Bronchial epithelial cell (primary cell): Measurements from ENCODE around the gene SASH1. TPM values are rescaled to one million over a fixed set of nuclear protein-coding genes. Genes with fewer than 3 reads are reported as not detected.

Source experiments
- DNase-seq: peaks from one replicate; pipeline ENCODE4 v3.0.0-alpha.2; 2010; ENCODE audit warnings: low read depth
- FAIRE-seq: peaks from 2 replicates; lab custom pipeline; 2011; peaks lifted over from hg19 to GRCh38; lab: Jason Lieb, UNC
- H3K27me3 ChIP-seq: 2 replicates; pipeline ENCODE4 v1.5.1; 2011; ENCODE audit warnings: low read length; ENCODE audit not compliant: control insufficient read depth, insufficient read depth
- H3K36me3 ChIP-seq: 2 replicates; pipeline ENCODE4 v1.5.1; 2011; ENCODE audit warnings: low read length; ENCODE audit not compliant: control insufficient read depth, insufficient read depth
- H3K4me3 ChIP-seq: 2 replicates; pipeline ENCODE4 v1.5.1; 2011; ENCODE audit warnings: mild to moderate bottlenecking, low read depth, low read length, control low read depth
- total RNA-seq: library from RNA; depleted of rRNA; stranded (reverse); fragments of >200 nt; gene quantifications from 2 replicates; pipeline ENCODE4 v1.2.1, GENCODE V29; 2014
- TF ChIP-seq, protein P1 (sequence below): IDR thresholded peaks from 2 replicates; pipeline ENCODE4 v1.5.1; 2011; ENCODE audit warnings: mild to moderate bottlenecking, moderate library complexity, low read length, control low read depth, inconsistent platforms; ENCODE audit not compliant: insufficient read depth, severe bottlenecking

The SASH1 gene
- total RNA-seq, 1 donor from 2014 or later = 3.9 TPM

DNA sequence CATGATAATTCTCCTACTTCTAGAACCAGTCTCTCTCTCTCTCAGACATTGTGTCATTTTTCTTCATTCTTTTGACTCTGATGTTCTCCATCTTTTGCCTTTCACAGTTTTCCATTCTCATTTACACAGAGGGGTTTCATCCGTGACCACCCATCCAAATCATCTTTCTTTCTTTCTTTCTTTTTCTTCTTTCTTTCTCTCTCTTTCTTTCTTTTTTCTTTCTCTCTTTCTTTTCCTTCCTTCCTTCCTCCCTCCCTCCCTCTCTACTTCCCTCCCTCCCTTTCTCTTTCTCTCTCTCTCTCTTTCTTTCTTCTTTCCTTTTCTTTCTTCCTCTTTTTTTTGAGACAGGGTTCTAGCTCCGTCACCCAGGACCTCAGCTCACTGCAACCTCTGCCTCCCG lies 19.9 kb upstream of the SASH1 start:
- TF ChIP-seq, protein P1, sequence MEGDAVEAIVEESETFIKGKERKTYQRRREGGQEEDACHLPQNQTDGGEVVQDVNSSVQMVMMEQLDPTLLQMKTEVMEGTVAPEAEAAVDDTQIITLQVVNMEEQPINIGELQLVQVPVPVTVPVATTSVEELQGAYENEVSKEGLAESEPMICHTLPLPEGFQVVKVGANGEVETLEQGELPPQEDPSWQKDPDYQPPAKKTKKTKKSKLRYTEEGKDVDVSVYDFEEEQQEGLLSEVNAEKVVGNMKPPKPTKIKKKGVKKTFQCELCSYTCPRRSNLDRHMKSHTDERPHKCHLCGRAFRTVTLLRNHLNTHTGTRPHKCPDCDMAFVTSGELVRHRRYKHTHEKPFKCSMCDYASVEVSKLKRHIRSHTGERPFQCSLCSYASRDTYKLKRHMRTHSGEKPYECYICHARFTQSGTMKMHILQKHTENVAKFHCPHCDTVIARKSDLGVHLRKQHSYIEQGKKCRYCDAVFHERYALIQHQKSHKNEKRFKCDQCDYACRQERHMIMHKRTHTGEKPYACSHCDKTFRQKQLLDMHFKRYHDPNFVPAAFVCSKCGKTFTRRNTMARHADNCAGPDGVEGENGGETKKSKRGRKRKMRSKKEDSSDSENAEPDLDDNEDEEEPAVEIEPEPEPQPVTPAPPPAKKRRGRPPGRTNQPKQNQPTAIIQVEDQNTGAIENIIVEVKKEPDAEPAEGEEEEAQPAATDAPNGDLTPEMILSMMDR = no peak
- no peak for FAIRE-seq

DNA sequence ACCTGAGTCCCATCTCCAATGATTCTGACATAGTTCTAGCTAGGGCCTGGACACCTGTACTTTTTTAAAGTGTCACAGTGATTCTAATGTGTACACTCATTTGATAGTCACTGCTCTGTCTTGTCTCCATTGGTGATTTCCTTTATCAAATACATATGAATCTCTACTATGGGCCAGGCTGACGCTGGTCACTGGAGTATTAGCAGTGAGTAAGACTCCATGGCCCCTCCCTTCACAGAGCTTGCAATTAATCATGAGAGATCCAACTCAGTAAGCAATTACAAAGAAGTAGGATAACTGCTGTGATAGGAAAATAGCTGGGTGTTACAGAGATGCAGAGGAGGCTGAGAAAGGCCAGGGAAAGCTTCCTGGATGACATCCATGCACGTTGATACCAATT lies 19.3 kb upstream of the SASH1 start:
- H3K36me3 ChIP-seq = no peaks in the 10 kb centered on the region
- H3K4me3 ChIP-seq = no peak overlapping the region
- TF ChIP-seq, protein P1 = no peak
- peak; percentile 55 for DNase-seq
- H3K27me3 ChIP-seq = no peaks in the 10 kb centered on the region
- FAIRE-seq = peak; percentile 70

More for the DNA sequence above, 19.9 kb upstream of the SASH1 start:
- Histone ChIP-seq H3K27me3 (no peaks in the 10 kb centered on the region), H3K36me3 (no peaks in the 10 kb centered on the region), H3K4me3 (no peak overlapping the region)
- no peak for DNase-seq

DNA sequence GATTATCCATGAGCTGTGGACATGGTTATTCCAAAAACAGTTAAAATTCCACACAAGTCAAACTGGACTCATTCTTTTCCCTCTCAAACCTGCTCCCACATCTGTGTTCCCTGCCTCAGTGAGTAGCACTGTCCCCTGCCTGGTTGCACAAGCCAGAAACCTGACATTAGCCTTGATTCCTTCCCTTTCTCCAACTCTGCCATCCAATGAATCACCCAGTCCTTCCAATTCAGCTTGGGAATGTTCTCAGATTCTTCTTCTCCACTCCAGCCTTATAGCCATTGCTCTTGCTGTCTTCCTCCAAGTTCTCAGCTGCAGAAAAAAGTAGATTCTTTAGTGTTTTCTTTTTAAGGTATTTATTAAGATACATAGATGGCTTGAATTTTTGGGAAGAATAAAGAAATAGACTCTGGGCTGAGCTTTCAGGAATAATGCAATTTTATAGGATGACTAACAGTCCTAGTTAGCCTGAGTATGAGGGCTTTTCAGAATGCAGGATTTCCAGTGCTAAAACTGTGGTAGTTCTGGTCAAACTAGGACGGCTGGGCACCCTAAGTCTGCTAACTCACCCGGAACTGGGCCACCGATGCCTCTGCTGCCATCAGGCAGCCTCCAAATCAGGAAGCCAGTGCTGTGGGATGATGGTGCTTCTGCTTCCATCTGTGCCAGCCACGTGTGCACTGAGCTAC lies 18.2 kb upstream of the SASH1 start:
- H3K4me3 ChIP-seq = no peak overlapping the region
- no peak for DNase-seq
- no peaks in the 10 kb centered on the region for H3K27me3 ChIP-seq
- TF ChIP-seq, protein P1 = no peak
- H3K36me3 ChIP-seq = no peaks in the 10 kb centered on the region
- FAIRE-seq = no peak

DNA sequence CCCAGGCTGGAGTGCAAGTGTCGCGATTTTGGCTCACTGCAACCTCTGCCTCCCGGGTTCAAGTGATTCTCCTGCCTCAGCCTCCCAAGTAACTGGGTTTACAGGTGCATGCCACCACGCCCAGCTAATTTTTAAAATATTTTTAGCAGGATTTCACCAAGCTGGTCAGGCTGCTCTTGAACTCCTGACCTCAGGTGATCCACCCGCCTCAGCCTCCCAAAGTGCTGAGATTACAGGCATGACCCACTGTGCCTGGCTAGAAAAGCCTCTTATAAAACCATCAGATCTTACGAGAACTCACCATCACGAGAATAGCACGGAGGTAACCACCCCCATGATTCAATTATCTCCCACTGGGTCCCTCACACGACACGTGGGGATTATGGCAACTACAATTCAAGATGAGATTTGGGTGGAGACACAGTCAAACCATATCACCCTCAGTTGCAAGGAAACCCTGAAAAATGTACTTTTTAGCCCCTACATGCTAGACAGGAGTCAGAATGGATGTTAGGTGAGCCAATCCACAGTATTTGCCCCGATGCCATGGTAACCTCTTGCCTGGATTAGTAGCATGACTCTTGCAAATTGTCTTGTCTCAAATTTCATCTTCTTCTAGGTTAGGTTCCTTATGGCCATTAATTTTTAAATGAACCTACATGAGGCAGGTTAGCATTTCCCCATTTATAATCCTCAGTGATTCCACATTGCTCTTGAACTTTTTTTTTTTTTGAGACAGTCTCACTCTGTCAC lies 17.1 kb upstream of the SASH1 start:
- no peak overlapping the region for H3K4me3 ChIP-seq
- H3K36me3 ChIP-seq = no peaks in the 10 kb centered on the region
- no peak for DNase-seq
- FAIRE-seq = no peak
- H3K27me3 ChIP-seq = no peaks in the 10 kb centered on the region
- TF ChIP-seq, protein P1 = no peak

DNA sequence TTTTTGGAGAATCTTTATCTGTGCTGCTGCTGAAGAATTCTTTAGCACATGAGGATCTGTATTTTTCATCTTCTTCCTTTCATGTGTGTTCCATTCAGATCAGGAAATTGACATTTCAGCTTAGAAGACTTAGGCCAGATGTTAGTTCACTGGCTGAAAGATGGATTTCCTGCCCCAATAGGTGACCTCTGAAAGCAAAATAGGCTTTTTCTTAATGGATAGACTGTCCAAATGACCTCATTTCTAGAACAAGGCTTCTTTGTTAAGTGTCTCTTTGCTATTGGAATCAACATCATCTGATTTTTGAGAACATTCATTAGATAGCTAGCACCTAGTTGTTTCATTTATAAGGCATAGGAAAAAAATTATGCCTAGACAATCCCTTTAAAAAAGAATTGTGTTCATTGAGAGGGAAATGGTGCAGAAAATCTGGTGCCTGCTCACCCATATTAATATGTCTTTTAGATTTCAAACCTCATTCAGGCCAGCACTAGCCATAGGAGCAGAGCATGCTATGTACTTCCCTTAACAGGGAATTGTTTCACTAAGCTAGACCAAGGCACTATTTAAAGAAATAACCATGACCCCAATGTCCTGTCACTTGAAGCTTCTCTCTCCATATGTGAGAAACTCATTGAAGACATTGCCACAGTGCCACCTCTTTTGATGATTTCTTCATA lies 13.6 kb upstream of the SASH1 start:
- Histone ChIP-seq H3K36me3 (no peaks in the 10 kb centered on the region), H3K4me3 (no peak overlapping the region), H3K27me3 (no peaks in the 10 kb centered on the region)
- DNase-seq = no peak
- TF ChIP-seq, protein P1 = no peak
- FAIRE-seq = no peak
